ENCODE results near the gene CEP290. TPM values are rescaled to one million over a fixed set of nuclear protein-coding genes. Genes with fewer than 3 reads are reported as not detected.

CEP290 gene
- total RNA-seq, 2 donors from 2014 or later, result 17.8 to 21.4 TPM

GRCh38 chr12:88132392-88132791 is 9.5 kb downstream of the CEP290 start:
- Histone ChIP-seq H3K27me3 (replicated peaks; ENCODE audit: insufficient read depth) (no peaks in the 10 kb centered on the region), H3K4me1 (ENCODE audit: control insufficient read depth in 1 of 2, low read depth in 2 of 2) (no peaks in the 10 kb centered on the region), H3K27ac (no peak overlapping the region), H3K4me3 (no peak overlapping the region), H3K36me3 (no peaks in the 10 kb centered on the region), H3K9me3 (no peaks in the 10 kb centered on the region)
- no peak for DNase-seq (ENCODE audit: low spot score)
- ATAC-seq (ENCODE audit: insufficient number of reproducible peaks, low FRiP score, low read depth), result no peak
- TF ChIP-seq CTCF (IDR thresholded peaks at IDR 0.05), result no peak

GRCh38 chr12:88127855-88128254 is 14.0 kb downstream of the CEP290 start:
- Histone ChIP-seq H3K27ac (no peak overlapping the region), H3K4me1 (ENCODE audit: control insufficient read depth in 1 of 2, low read depth in 2 of 2) (no peaks in the 10 kb centered on the region), H3K27me3 (replicated peaks; ENCODE audit: insufficient read depth) (no peaks in the 10 kb centered on the region), H3K9me3 (no peaks in the 10 kb centered on the region), H3K36me3 (peaks cover 6% of the 10 kb centered on the region), H3K4me3 (no peak overlapping the region)
- DNase-seq (ENCODE audit: low spot score) (no peak), ATAC-seq (ENCODE audit: insufficient number of reproducible peaks, low FRiP score, low read depth) (no peak)
- TF ChIP-seq CTCF (IDR thresholded peaks at IDR 0.05), result no peak

GRCh38 chr12:88127099-88127498 is 14.8 kb downstream of the CEP290 start:
- TF ChIP-seq CTCF (IDR thresholded peaks at IDR 0.05), result no peak
- no peaks in the 10 kb centered on the region for H3K9me3 ChIP-seq
- DNase-seq (ENCODE audit: low spot score) (no peak), ATAC-seq (ENCODE audit: insufficient number of reproducible peaks, low FRiP score, low read depth) (no peak)
- peaks cover 6% of the 10 kb centered on the region for H3K36me3 ChIP-seq
- H3K27me3 ChIP-seq (replicated peaks; ENCODE audit: insufficient read depth), result no peaks in the 10 kb centered on the region
- H3K27ac ChIP-seq, result no peak overlapping the region
- no peak overlapping the region for H3K4me3 ChIP-seq
- no peaks in the 10 kb centered on the region for H3K4me1 ChIP-seq (ENCODE audit: control insufficient read depth in 1 of 2, low read depth in 2 of 2)

DNA sequence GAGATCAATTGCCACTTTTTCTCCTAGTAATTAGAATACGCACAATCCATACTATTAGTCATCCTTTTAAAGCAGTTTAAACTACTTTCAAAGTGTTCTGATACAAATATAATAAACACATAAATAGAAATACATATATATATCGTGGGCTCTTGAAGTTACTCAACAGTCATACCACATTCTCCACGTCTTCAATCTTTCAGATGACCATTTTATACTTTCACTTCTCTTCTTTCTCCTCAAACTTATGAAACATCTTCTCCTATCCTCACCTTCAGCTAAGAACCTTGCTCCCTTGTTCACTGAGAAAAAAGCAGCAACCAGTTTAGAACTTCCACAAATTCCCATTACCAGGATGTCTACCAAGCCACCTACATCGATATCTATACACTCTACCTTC is 19.2 kb downstream of the CEP290 start:
- peaks cover 6% of the 10 kb centered on the region for H3K36me3 ChIP-seq
- H3K4me1 ChIP-seq (ENCODE audit: control insufficient read depth in 1 of 2, low read depth in 2 of 2), result no peaks in the 10 kb centered on the region
- no peak for TF ChIP-seq CTCF (IDR thresholded peaks at IDR 0.05)
- no peaks in the 10 kb centered on the region for H3K9me3 ChIP-seq
- H3K27ac ChIP-seq, result no peak overlapping the region
- DNase-seq (ENCODE audit: low spot score) (no peak), ATAC-seq (ENCODE audit: insufficient number of reproducible peaks, low FRiP score, low read depth) (no peak)
- H3K4me3 ChIP-seq, result no peak overlapping the region
- H3K27me3 ChIP-seq (replicated peaks; ENCODE audit: insufficient read depth), result no peaks in the 10 kb centered on the region

- peaks cover 8% of the 10 kb centered on the region for H3K36me3 ChIP-seq
- ATAC-seq (ENCODE audit: insufficient number of reproducible peaks, low FRiP score, low read depth) (no peak), DNase-seq (ENCODE audit: low spot score) (no peak)
- H3K9me3 ChIP-seq, result no peaks in the 10 kb centered on the region
- no peaks in the 10 kb centered on the region for H3K27me3 ChIP-seq (replicated peaks; ENCODE audit: insufficient read depth)
- no peaks in the 10 kb centered on the region for H3K4me1 ChIP-seq (ENCODE audit: control insufficient read depth in 1 of 2, low read depth in 2 of 2)
- no peak overlapping the region for H3K4me3 ChIP-seq
- no peak for TF ChIP-seq CTCF (IDR thresholded peaks at IDR 0.05)
- no peak overlapping the region for H3K27ac ChIP-seq
Observed at GRCh38 chr12:88113871-88114270, 28.0 kb downstream of the CEP290 start.

Measured in thoracic aorta (tissue), 2 donors.